Endothelial cell of umbilical vein (primary cell): ENCODE data around the gene DMWD. TPM values are rescaled to one million over a fixed set of nuclear protein-coding genes. Genes with fewer than 3 reads are reported as not detected.

Experiments used
- BruUV-seq: library from RNA; stranded (reverse); fragments of 400-500 nt; replicated peaks from 2 replicates; lab custom pipeline; 2021; lab: Mats Ljungman, UMichigan
- CTCF ChIA-PET: fragments of 300-600, 350-600 bp; sonication (Branson Sonifier 250); formaldehyde crosslinking; loops from one replicate; lab custom pipeline; 2021; ENCODE audit warnings: antibody characterized with exemption, inconsistent platforms; lab: Charles Lee
- POLR2A ChIA-PET: fragments of 300-600, 350-600 bp; sonication (Branson Sonifier 250); formaldehyde crosslinking; loops from one replicate; lab custom pipeline; 2021; ENCODE audit warnings: antibody characterized with exemption, inconsistent platforms; lab: Charles Lee
- DNase-seq: peaks from one replicate; pipeline ENCODE4 v3.0.0-alpha.2; 2011; ENCODE audit warnings: low read depth, low spot score
- FAIRE-seq: peaks from 2 replicates; lab custom pipeline; 2011; peaks lifted over from hg19 to GRCh38; lab: Jason Lieb, UNC
- H2AFZ ChIP-seq: 2 replicates; pipeline ENCODE4 v1.6.0; 2012; ENCODE audit warnings: low read depth, low read length, control low read depth, inconsistent platforms
- H3K27ac ChIP-seq: 2 replicates; pipeline ENCODE4 v1.5.1; 2011; ENCODE audit warnings: low read depth, mild to moderate bottlenecking, control low read depth, low read length, moderate library complexity; ENCODE audit not compliant: insufficient read depth
- H3K27me3 ChIP-seq, 2 experiments: 2 replicates each; pipeline versions ENCODE4 v1.6.0 to v1.6.1; 2011; ENCODE audit warnings: low read length in 2 of 2, mixed read lengths in 1 of 2; ENCODE audit not compliant: control insufficient read depth in 2 of 2, insufficient read depth in 2 of 2
- H3K36me3 ChIP-seq, 2 experiments: 2 replicates in 1 of 2; 3 replicates in 1 of 2; pipeline ENCODE4 v1.5.1; 2011; ENCODE audit warnings: low read length in 2 of 2, mild to moderate bottlenecking in 1 of 2, moderate library complexity in 1 of 2; ENCODE audit not compliant: control insufficient read depth in 2 of 2, insufficient read depth in 2 of 2; ENCODE audit errors: extremely low read depth in 1 of 2
- H3K4me1 ChIP-seq: 3 replicates; pipeline ENCODE4 v1.5.1; 2011; ENCODE audit warnings: mild to moderate bottlenecking, low read length; ENCODE audit not compliant: control insufficient read depth, insufficient read depth; ENCODE audit errors: extremely low read depth
- H3K4me2 ChIP-seq: 2 replicates; pipeline ENCODE4 v1.6.1; 2011; ENCODE audit warnings: low read length, control low read depth, mixed read lengths; ENCODE audit not compliant: insufficient read depth
- H3K4me3 ChIP-seq, 3 experiments: fragments of 200-600 bp in 1 of 3; sonication (generic), shearing (Covaris generic) in 1 of 3; replicated peaks in 1 of 3; 2 replicates each; pipeline ENCODE4 v1.5.1; 2011 to 2016; ENCODE audit warnings: control low read depth in 3 of 3, low read length in 3 of 3, mild to moderate bottlenecking in 2 of 3, inconsistent platforms in 1 of 3, low read depth in 1 of 3, moderate library complexity in 1 of 3; ENCODE audit not compliant: insufficient read depth in 1 of 3
- H3K79me2 ChIP-seq: 2 replicates; pipeline ENCODE4 v1.6.0; 2012; ENCODE audit warnings: low read length, inconsistent platforms; ENCODE audit not compliant: control insufficient read depth, insufficient read depth
- H3K9ac ChIP-seq: replicated peaks from 2 replicates; pipeline ENCODE3; 2011; ENCODE audit warnings: low read length, control low read depth; ENCODE audit not compliant: insufficient read depth; ENCODE audit errors: extremely low read depth
- H3K9me1 ChIP-seq: replicated peaks from 3 replicates; pipeline ENCODE4 v1.6.0; 2011; ENCODE audit warnings: mild to moderate bottlenecking, low read length; ENCODE audit not compliant: control insufficient read depth, insufficient read depth; ENCODE audit errors: extremely low read depth
- H3K9me3 ChIP-seq: replicated peaks from 2 replicates; pipeline ENCODE4 v1.5.1; 2012; ENCODE audit warnings: low read length, inconsistent platforms; ENCODE audit not compliant: control insufficient read depth, insufficient read depth
- H4K20me1 ChIP-seq: replicated peaks from 2 replicates; pipeline ENCODE3; 2011; ENCODE audit warnings: mild to moderate bottlenecking, low read length; ENCODE audit not compliant: control insufficient read depth, insufficient read depth; ENCODE audit errors: extremely low read depth
- EZH2 ChIP-seq: IDR thresholded peaks from 2 replicates; pipeline ENCODE4 v1.6.1; 2012; ENCODE audit warnings: borderline replicate concordance, low read depth, mild to moderate bottlenecking, moderate library complexity, low read length, inconsistent platforms; ENCODE audit not compliant: severe bottlenecking
- FOS ChIP-seq: IDR thresholded peaks from 2 replicates; pipeline ENCODE4 v1.6.1; 2011; ENCODE audit warnings: mild to moderate bottlenecking, low read length, moderate library complexity, borderline replicate concordance; ENCODE audit not compliant: insufficient read depth
- GATA2 ChIP-seq: IDR thresholded peaks from 2 replicates; pipeline ENCODE4 v1.7.0; 2011; ENCODE audit warnings: low read depth, mild to moderate bottlenecking, moderate library complexity, mixed read lengths, low read length; ENCODE audit not compliant: insufficient read length, insufficient read depth
- JUN ChIP-seq: IDR thresholded peaks from 2 replicates; pipeline ENCODE4 v1.6.1; 2011; ENCODE audit warnings: borderline replicate concordance, low read depth; ENCODE audit not compliant: insufficient read length, insufficient read depth
- MYC ChIP-seq: IDR thresholded peaks from one replicate; pipeline ENCODE4 v1.6.1; 2011; ENCODE audit warnings: mild to moderate bottlenecking, low read depth, low read length
- POLR2A ChIP-seq: IDR thresholded peaks from 2 replicates; pipeline ENCODE4 v1.6.1; 2012; ENCODE audit warnings: low read depth, mild to moderate bottlenecking, control low read depth, low read length
- POLR2AphosphoS5 ChIP-seq: IDR thresholded peaks from 2 replicates; pipeline ENCODE4 v1.6.1; 2012; ENCODE audit warnings: low read depth, mild to moderate bottlenecking, control low read depth, low read length, moderate library complexity; ENCODE audit not compliant: insufficient read depth
- dilution Hi-C: fragments of 300-500 bp; cut with MboI; formaldehyde crosslinking; loops from one replicate; pipeline ENCODE4 v1.15.0; 2019; ENCODE audit warnings: low sequenced_read_pairs; ENCODE audit not compliant: extremely low pct_ligation_motif_present
- intact Hi-C: fragments of 100-400 bp; cut with micrococcal nuclease; formaldehyde crosslinking; loops from one replicate; pipeline ENCODE4 v1.10.0; 2022
- polyA plus RNA-seq, 4 experiments: library from polyadenylated mRNA; depleted of rRNA in 3 of 4; stranded (reverse) in 3 of 4; unstranded in 1 of 4; fragments of >200 nt; gene quantifications; 2 replicates each; pipeline versions ENCODE4 v1.2.1 to v1.2.3, GENCODE V29; 2011 to 2012; ENCODE audit warnings: missing spikeins in 1 of 4
- total RNA-seq: library from RNA; stranded (reverse); gene quantifications from 2 replicates; pipeline ENCODE4 v1.2.3, GENCODE V29; 2021
- TF ChIP-seq, protein P1 (sequence below): IDR thresholded peaks from 2 replicates; pipeline ENCODE4 v1.6.1; 2011; ENCODE audit not compliant: insufficient read depth, insufficient read length
- TF ChIP-seq, protein P2 (sequence below), 2 donors: IDR thresholded peaks; 1 replicate in 1 of 2; 2 replicates in 1 of 2; pipeline ENCODE4 v1.5.1; 2011; ENCODE audit warnings: low read length in 2 of 2, mild to moderate bottlenecking in 2 of 2, moderate library complexity in 2 of 2, control low read depth in 1 of 2, inconsistent platforms in 1 of 2, low read depth in 1 of 2; ENCODE audit not compliant: insufficient read depth in 1 of 2; ENCODE audit errors: extremely low read depth in 1 of 2

Gene DMWD
- total and polyA plus RNA-seq, 2 donors (not counting 3 experiments of a cell fraction or from before 2014, with no cell fraction given) = 36.9 to 81.1 TPM

DNA sequence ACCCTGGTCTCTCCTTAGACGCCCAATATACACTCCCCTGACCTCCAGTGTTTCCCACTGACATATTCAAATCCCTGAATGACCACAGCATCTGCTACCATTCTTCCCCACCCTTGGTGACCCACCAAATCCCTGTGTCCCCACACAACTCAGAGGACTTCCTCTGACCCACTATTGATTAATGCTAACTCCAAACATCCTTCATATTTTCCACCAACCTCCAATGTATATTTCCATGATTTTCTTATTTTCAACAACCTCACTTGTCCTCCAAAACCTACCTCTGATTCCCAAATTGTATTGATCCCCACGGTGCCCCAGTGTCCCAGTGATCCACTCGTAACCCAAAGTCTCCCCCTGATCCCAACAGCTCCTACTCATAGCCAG, 526 bp upstream of the DMWD start:
- Histone ChIP-seq H3K27ac (peak overlapping the region; percentile 4), H3K9ac (no peak overlapping the region), H3K79me2 (peaks cover 18% of the 10 kb centered on the region), H3K27me3 (no peaks in the 10 kb centered on the region), H3K4me1 (peaks cover 16% of the 10 kb centered on the region), H3K4me3 (peak overlapping the region in 1 of 3 experiments; percentile 21), H3K36me3 (peaks cover 6 to 13% of the 10 kb centered on the region in 2 experiments), H3K9me1 (no peaks in the 10 kb centered on the region), H2AFZ (no peak overlapping the region), H3K4me2 (no peak overlapping the region), H3K9me3 (no peaks in the 10 kb centered on the region), H4K20me1 (no peaks in the 10 kb centered on the region)
- DNase-seq (no peak), FAIRE-seq (no peak)
- intact Hi-C loops (loop anchor here (1.0 kb wide), 1 partner anchor 101 kb away; the partner anchor contains the start of gene QPCTL), dilution Hi-C loops (no loop called here)
- no TSS peak for BruUV-seq
- CTCF ChIA-PET = interaction anchor here (0.7 to 2.3 kb wide), 7 partner anchors 12 to 76 kb away, joined by 3 to 29 read pairs (median 3); partner anchors contain the start of gene SIX5
- TF ChIP-seq, protein P1, sequence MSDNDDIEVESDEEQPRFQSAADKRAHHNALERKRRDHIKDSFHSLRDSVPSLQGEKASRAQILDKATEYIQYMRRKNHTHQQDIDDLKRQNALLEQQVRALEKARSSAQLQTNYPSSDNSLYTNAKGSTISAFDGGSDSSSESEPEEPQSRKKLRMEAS = no peak
- TF ChIP-seq MYC = no peak
- TF ChIP-seq, protein P2, sequence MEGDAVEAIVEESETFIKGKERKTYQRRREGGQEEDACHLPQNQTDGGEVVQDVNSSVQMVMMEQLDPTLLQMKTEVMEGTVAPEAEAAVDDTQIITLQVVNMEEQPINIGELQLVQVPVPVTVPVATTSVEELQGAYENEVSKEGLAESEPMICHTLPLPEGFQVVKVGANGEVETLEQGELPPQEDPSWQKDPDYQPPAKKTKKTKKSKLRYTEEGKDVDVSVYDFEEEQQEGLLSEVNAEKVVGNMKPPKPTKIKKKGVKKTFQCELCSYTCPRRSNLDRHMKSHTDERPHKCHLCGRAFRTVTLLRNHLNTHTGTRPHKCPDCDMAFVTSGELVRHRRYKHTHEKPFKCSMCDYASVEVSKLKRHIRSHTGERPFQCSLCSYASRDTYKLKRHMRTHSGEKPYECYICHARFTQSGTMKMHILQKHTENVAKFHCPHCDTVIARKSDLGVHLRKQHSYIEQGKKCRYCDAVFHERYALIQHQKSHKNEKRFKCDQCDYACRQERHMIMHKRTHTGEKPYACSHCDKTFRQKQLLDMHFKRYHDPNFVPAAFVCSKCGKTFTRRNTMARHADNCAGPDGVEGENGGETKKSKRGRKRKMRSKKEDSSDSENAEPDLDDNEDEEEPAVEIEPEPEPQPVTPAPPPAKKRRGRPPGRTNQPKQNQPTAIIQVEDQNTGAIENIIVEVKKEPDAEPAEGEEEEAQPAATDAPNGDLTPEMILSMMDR (IDR thresholded peaks at IDR 0.05; ENCODE audit: extremely low read depth in 1 of 2, insufficient read depth in 1 of 2, low read depth in 1 of 2, low read length in 2 of 2) = no peak
- TF ChIP-seq FOS = no peak
- no peak for TF ChIP-seq POLR2AphosphoS5
- TF ChIP-seq JUN = no peak
- TF ChIP-seq GATA2 = no peak
- no peak for TF ChIP-seq EZH2
- no peak for TF ChIP-seq POLR2A
- POLR2A ChIA-PET = interaction anchor here (0.6 to 1.3 kb wide), 3 partner anchors 22 to 63 kb away, joined by 3 to 7 read pairs (median 6); partner anchors contain the start of genes FBXO46 and SIX5
